GM21367 (cell line): Measurements from ENCODE around the gene TAF1D.
"Not testable (repeated sequence)": the region's sequence is repeated elsewhere in the genome, so short reads cannot be mapped to it uniquely, and the experiment has no call there.

Experiments used
- ATAC-seq: cut with Tn5 transposase; IDR thresholded peaks from one replicate; pipeline ENCODE4 v1.9.1; 2021; ENCODE audit not compliant: unreplicated experiment

Gene TAF1D

DNA sequence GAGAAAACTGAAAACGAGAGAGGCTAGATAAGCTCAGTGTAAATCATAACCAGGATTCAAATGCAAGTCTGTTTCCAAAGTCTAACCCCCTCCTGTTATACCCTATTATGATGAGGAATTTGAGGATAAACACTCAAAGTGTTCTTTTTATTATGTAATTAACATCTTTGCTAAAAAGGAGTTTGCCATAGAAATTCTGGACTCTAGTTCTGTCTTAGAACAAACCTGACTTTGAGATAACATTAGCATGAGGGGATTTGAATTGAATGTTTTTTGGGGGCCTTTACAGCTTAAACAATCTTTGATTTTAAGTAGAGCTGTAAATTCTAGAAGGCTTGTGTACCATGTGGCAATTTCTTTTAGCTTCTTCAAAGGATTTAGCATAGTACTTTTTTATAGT, 9.7 kb upstream of the TAF1D start:
- no peak for ATAC-seq

DNA sequence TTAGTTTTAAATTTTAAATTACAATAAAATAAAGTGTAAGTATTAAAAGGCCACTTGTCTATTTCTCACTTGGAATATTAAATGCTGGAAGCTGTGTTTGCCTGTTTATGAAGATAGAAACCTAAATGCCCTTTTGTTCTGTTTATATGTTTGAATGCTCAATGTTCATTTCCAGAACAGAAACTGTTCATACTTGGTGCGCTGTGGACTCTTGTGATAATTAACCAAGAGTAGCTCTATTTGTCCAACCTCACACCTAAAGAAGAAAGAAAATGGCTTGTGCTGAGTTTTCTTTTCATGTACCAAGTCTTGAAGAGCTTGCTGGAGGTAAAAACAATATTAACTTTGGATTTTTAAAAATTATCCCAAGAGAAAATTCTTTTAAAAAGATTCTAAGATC, 5.8 kb upstream of the TAF1D start:
- ATAC-seq = peak; percentile 66

DNA sequence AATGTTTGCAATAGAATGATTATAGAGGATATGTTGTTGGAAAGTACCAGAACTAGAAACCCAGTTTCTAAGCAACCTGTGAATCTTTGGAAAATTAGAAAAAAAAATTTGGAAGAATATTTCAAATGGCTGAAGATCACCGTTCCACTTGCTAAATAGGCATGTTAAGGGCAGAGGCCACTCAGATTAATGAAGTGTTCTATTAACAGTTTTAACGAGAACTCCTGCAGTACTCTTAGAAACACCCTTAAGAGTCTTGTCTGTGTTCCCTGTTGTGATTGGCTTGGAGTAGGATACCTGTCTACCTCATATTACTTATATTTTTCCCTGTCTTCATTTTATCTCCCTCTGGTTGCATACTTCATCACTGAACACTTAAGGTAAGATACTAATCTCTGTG, 4.8 kb upstream of the TAF1D start:
- no peak for ATAC-seq

DNA sequence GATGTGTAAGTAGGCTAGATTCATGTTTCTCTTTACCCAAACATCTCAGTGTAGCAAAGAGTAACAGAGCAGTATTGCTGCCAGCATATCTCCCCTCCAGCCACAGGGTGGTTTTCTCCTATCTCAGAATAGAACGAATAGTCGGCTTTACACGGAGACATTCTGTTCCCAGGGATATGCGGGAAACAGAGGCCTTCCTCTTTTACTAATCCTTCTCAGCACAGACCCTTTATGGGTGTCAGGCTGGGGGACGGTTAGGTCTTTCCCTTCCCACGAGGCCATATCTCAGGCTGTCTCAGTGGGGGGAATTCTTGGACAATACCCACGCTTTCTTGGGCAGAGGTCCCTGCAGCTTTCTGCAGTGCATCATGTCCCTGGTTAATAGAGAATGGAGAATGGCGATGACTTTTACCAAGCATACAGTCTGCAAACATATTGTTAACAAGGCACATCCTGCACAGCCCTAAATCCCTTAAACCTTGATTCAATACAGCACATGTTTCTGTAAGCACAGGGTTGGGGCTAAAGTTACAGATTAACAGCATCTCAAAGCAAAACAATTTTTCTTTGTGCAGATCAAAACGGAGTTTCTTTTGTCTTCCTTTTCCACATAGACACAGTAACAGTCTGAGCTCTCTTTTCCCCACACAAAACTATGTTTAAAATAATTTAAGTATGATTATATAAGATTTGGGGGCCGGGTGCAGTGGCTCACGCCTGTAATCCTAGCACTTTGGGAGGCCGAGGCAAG, 3.9 kb upstream of the TAF1D start:
- not testable (repeated sequence) for ATAC-seq

DNA sequence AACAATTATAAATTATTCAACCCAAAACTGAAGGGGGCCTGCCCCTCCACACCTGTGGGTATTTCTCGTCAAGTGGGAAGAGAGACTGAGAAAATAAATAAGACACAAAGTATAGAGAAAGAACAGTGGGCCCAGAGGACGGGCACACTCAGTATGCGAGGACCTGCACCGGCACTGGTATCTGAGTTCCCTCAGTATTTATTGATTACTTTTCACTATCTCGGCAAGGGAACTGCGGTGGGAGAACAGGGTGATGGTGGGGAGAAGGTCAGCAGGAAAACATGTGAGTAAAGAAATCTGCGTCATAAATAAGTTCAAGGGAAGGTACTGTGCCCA, 3.3 kb upstream of the TAF1D start:
- no peak for ATAC-seq

DNA sequence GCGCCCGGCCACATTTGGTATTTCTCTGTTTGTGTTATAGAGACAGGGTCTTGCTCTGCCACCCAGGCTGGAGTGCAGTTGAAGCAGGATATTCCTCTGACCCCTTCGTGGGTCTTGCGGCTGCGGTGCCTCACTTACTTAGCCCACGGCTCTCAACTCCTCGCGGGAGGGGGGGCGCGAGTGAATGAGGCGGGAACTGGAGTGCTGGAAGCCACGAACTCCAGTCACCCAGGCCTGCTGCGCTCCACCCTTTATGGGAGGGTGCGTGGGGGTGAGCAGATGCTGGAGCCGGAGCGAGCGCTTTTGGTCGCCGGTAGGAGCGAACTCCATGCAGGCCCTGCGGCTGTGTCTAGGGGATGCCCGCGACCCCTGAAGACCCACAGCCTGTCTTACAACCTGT, 2.0 kb upstream of the TAF1D start:
- no peak for ATAC-seq

DNA sequence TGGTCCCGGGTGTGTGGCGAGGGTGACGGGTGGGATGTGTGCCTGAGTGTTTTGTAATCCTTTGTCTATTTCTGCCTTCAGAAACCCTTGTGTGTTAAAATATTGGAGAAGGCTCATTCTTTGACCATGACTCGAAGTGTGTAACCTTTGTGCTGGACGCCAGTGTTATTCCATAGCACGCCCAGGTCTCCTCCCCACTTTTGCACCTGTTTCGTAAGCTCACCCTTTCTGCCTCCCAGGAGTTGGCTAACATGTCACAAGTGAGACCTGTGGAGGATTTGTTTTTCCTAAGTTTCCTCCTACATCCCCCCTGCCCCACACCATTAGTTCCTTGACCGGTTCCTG, 559 bp upstream of the TAF1D start:
- no peak for ATAC-seq

DNA sequence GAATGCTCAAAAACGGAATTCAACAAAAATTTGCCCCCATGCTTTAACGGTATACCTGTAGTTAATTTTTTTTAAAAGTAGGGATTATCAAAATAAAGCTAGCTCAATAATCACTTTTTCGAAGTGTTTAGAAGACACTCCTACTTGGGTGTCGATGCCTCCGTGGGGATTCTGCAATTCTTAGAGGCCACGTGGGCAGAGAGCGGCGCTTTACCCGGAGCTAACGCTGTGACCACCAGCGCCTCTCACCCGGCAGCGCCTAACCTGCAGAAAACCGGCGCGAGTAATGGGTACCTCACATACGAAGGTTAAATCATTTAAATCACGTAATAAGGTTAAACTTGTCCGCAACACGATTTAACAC, 583 bp downstream of the TAF1D start:
- ATAC-seq = peak; percentile 38

DNA sequence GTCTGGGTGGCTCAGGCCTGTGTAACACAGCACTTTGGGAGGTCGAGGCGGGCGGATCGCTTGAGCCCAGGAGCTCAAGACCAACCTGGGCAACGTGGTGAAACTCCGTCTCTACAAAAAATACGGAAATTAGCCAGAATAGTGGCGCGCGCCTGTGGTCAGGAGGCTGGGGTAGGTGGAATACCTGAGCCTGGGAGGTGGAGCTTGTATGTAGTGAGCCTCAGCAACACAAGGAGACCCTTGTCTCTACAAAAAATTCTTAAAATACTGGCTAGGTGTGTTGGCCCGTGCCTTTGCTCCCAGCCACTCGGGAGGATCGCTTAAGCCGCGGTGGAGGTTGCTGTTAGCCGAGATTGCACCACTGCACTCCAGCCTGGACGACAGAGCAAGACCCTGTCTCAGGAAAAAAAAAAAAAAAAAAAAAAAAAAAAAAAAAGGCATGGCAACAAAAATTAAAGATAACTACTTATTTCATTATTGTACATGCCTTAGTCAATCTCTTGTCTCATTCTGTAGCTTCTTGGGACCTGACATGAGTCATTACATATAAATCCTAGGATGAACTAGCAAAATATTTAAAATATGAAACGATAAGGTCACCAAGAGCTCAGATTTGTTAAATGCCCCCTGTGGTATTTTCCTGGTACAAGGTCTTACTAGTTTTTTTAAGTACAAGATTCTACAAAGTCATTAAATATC, 1.1 kb downstream of the TAF1D start:
- ATAC-seq = no peak

DNA sequence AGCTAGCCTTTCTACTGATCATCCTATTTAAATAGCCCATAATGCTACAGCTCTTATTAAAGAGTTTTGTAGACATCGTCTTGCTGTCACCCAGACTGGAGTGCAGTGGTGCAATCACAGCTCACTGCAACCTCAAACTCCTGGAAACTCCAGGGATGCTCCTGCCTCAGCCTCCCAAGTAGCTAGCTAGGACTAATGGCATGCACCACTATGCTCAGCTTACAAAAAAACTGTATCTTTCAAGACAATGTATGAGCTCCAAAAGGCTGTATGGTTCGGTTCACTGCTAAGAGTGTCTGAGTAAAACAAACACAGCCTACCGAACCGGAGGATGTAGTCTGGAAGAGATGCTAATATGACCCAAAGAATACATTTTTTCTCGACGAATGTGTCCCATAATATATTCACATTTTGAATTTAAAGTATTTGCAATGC, 2.6 kb downstream of the TAF1D start:
- no peak for ATAC-seq

DNA sequence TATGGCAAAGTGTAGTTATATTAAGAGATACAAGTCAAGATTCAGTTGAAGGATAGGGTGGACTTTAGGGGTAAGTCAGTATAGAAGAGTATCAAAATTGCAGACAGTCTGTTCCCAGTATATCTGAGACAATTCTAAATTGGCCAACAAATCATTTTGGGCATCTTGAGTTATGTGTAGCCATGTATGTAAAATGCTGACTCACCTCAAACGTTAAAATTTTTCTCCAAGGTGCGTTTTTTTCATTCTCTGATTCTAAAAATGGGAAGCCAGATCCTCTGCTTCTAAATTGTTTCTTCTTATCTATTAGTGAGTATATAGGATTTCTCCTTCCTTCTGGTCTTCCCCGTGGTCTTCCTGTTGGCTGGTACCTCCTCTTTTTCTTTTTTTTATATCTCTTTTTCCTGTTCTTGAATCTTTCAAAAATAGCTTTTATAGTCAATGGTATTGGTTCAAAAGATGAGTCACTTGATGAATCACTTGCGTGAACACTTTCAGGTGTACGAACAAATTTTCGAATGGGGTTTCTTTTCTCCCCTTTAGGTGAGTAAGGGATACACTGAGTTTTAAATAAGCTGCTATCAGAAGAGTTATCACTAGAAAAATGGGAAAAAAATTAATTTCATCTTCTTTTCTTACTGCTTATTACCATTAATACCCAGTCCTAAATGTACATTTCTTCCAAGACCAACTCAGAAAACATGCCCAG, 3.2 kb downstream of the TAF1D start:
- ATAC-seq = no peak

DNA sequence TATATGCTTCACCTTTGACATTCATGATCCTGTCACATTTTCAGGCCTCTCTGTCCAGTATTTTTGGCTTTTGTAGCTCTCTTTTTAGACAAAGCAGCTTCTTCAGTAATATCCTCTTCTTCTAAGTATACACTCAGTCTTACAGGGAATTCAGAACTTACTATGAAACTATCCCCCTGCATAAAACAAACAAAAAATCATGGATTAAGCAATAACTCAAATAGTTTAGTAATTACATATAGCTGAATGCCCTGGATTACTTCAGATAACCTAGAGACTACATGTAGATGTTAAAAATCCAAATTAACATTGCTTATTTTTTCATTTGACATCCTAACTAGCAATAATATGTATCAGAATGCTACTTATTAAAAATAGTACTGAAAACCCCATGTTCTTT, 5.2 kb downstream of the TAF1D start:
- no peak for ATAC-seq

DNA sequence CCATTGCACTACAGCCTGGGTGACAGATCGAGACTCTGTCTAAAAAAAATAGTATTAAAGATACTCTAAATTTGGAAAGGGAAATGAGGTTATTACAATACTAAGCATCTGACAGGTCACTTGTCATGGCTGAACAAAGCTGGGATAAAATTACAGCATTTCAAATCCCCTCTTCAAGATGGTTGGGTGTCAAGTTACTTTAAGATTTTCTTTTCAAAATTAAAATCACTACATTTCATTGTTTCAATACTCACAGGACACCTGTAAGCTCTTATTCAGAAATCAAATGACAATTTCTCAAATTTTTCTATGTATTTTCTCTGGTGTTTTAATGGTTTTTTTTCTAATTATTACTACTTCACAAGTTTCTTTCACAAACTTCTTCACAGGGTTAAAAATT, 5.7 kb downstream of the TAF1D start:
- ATAC-seq = no peak

DNA sequence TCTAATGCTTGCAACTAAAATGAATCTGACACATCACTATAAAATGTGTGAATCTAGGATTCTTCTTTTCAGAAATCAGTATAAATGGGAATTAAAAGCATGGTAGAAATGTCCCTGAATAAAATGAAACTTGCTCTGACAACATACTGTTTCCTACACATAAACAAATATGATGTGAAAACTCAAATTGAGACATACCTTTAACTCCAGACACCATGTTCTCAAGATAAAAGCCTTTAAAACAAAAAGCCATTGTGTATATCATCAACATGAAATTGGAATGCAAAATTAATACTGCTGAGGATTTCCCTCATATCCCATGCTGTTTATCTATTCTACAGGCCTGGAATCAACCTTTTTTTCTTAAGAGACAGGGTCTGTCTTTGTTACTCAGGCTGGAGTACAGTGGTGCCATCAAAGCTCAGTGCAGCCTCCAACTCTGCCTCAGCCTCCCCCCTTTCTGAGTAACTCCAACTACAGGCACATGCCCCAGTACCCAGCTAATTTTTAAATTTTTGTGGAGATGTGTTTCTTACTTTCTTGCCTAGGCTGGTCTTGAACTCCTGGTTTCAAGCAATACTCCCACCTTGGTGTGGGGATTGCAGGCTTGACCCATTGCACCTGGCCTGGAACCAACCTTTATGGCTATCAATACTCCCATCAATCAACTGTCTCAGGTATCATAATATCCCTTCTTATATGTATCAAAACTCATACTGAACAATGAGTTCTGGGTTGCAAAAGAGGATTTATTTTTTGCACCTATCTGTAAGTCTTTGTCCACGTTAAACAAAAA, 6.7 kb downstream of the TAF1D start:
- no peak for ATAC-seq

DNA sequence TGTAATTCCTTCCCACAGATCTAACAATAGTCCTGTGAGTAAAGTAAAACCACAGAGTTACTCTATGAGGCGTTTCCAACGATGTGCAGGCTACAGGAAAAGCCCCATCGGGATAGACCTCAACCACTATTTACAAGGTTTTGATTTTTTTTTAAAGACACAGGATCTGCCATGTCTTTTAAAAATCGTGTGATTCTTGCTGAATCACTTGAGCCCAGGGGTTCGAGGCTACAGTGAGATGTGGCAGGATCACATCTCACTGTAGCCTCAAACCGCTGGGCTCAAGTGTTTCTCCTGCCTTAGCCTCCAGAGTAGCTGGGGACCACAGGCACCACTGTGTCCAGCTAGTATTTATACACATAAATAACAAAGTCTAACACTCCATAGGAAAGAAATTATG, 7.8 kb downstream of the TAF1D start:
- ATAC-seq = no peak

DNA sequence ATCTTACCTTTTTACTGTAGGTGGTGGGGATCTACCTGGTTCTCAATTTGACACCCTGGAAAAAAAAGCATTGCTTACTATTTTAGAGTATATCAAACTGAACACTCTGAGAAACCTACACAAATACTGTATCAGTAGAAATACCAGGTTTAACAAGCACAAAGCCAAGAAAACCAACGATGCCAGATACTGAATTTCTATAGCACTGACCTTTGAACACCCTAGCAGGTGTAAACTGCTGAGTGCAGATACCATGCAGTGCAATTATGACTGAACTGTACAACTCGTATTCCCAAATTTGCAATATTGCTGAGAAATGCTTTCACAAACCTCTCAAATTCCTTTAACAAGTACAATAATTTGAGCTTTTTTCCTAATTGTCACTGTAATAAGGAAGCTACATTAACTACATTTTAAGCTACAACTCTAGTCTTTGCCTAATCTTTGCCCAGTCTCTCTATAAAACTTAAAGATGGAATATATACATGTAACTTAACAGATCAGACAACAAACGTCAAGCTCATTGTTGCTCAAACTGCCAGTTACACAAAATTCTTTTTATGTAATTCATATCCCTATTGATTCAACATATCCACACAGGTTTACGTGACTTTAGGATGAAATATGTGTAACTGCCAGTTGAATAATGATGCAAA, 8.9 kb downstream of the TAF1D start:
- ATAC-seq = no peak

DNA sequence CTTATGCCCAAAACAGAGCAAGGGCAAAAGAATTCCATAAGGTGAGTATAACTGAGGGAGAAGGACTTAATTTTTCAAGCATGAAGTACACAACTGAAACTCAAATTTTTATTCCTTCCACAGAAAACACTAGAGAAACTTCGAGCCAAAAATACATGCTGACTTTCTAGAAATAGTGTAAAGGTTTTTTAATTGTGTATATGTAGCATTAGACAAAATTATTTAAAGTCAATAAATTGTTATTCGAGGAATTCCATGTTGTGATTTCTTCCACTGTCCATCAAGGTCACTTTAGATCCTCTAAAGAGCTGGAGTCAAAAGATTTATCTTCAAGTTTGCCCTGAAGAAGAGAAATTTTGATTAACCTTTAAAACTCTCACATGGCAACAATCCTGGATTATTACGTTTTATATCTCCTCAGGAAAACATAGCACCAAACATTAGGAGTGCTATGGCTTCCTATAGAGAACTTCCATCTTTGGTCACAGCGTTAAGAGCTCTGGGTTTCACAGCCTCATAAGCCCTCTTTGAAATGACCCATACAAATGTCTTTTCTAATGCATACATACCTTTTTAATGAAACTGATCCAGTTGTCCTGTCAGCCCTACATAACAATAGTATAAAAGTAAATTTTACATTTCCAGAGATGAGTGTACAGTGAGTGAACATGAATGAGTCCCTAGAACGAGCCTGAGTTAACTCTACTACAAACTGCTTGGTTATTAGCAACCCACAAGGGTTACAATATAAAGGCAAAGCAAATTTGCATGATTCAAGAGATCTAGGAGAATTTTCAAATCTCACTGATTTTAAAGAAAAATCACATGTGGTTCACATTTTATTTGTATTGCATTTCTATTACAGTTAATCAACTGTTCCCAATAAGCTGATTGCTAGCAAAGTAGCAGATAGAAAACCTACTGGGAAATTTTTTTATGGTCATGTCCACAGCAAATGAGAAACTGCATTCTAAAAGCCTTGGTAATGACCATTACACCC, 10.9 kb downstream of the TAF1D start:
- no peak for ATAC-seq

DNA sequence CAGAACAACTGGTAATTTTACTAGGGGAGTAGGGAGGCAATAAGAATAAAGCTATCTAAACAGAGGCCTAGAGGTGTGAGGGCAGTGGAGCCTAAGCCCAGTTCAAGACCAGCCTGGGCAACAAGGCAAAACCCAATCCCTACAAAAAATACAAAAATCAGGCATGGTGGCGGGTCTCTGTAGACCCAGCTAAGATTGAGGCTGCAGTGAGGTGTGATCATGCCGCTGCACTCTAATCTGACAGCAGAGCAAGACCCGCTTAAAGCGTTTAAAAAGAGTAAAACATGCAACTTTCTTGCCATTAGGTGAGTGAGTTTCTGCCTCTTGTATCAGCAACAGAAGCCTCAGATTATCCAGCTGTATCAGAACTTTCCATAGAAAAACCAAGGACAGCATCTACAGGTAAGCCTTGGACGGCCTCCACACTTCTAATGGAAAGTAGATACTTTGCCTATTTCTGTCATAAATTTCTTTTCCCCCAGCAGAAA, 12.1 kb downstream of the TAF1D start:
- ATAC-seq = no peak

DNA sequence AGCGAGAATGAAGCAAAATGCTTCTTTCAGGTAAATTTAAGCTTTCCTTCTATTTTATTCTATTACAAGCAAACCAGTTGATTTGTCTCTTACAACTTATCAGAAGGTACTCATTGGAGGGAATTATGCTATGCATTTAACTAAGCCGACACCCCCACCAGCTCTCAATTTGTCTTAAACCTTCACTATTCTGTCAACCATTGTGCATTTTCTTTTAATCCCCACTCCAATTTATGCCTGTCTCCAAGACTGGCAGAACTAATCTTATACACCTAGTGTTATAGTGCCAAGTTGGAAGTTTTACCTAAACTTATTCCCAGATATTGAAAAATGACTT, 12.5 kb downstream of the TAF1D start:
- ATAC-seq = no peak
